Measurements from ENCODE around the gene PCOLCE2. TPM values are rescaled to one million over a fixed set of nuclear protein-coding genes. Genes with fewer than 3 reads are reported as not detected.

PCOLCE2 gene
- total and polyA plus RNA-seq, 2 experiments from 2014 or later, result 5.4 to 6.5 TPM

DNA sequence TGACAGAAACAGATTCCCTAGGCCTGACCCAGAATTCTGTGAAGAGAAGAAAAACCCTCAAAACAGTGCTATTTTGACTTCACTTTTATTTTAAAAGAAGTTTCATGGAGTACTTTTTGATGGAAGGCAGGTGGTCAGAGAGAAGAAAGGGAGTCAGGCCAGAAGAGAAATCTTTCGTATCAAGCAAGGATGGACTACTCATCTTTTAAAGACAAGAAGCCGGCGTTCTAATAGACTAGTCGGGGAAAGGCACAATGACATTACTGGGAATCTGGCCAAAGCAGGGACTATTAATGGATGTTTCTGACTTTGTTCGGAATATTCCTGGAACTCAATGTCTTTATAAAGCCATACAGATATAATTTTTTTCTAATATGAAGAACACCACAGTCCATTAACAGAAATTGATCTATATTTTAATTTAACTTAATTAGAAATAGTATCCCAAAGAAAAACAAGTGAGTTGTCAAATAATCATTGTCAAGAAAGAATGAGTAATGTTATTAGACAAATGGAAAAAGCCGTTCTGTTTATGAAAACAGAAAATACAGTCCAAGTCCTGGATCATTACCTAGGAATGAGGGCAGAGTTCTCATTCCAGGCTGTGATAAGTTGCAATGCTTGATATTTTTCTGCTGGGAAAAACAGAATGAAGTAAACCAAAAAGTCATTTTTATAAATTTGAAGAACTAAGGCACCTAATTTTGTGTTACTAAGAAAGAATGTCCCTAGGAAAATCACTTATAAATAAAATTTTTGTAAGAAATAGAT lies 23.7 kb upstream of the PCOLCE2 start:
- TF ChIP-seq, protein P1, sequence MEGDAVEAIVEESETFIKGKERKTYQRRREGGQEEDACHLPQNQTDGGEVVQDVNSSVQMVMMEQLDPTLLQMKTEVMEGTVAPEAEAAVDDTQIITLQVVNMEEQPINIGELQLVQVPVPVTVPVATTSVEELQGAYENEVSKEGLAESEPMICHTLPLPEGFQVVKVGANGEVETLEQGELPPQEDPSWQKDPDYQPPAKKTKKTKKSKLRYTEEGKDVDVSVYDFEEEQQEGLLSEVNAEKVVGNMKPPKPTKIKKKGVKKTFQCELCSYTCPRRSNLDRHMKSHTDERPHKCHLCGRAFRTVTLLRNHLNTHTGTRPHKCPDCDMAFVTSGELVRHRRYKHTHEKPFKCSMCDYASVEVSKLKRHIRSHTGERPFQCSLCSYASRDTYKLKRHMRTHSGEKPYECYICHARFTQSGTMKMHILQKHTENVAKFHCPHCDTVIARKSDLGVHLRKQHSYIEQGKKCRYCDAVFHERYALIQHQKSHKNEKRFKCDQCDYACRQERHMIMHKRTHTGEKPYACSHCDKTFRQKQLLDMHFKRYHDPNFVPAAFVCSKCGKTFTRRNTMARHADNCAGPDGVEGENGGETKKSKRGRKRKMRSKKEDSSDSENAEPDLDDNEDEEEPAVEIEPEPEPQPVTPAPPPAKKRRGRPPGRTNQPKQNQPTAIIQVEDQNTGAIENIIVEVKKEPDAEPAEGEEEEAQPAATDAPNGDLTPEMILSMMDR (IDR thresholded peaks at IDR 0.05; ENCODE audit: low read depth, low read length), result no peak
- H3K4me1 ChIP-seq (ENCODE audit: low read depth), result no peaks in the 10 kb centered on the region
- H3K36me3 ChIP-seq, result no peaks in the 10 kb centered on the region
- no peak overlapping the region for H3K27ac ChIP-seq
- H3K27me3 ChIP-seq, result peaks cover 3% of the 10 kb centered on the region
- no peak overlapping the region for H3K4me3 ChIP-seq
- no peaks in the 10 kb centered on the region for H3K9me3 ChIP-seq (ENCODE audit: low read depth)
- no peak for DNase-seq (ENCODE audit: low read depth in 1 of 2, low spot score in 1 of 2)

DNA sequence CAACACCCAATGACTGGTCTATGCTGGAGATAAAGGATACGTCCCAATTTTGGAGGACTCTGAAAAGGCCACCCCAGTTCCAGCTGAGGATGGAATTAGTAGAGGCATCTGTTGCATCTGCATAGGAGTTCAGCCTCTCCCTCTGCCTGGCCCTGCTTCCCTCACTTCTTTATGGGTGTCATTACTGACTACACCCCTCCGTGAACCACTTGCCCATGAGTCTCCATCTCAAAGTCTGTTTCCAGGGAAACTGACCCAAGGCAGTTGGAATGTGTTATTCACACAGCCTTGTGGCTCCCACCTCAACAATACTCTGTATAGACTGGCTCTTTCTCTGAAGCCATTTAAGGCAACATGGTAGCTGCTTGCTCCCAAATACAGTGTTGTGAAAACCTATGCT lies 21.4 kb upstream of the PCOLCE2 start:
- peaks cover 3% of the 10 kb centered on the region for H3K27me3 ChIP-seq
- no peak overlapping the region for H3K27ac ChIP-seq
- no peaks in the 10 kb centered on the region for H3K4me1 ChIP-seq (ENCODE audit: low read depth)
- TF ChIP-seq, protein P1 (IDR thresholded peaks at IDR 0.05; ENCODE audit: low read depth, low read length), result no peak
- no peak overlapping the region for H3K4me3 ChIP-seq
- DNase-seq (ENCODE audit: low read depth in 1 of 2, low spot score in 1 of 2), result no peak
- H3K36me3 ChIP-seq, result no peaks in the 10 kb centered on the region
- H3K9me3 ChIP-seq (ENCODE audit: low read depth), result no peaks in the 10 kb centered on the region

DNA sequence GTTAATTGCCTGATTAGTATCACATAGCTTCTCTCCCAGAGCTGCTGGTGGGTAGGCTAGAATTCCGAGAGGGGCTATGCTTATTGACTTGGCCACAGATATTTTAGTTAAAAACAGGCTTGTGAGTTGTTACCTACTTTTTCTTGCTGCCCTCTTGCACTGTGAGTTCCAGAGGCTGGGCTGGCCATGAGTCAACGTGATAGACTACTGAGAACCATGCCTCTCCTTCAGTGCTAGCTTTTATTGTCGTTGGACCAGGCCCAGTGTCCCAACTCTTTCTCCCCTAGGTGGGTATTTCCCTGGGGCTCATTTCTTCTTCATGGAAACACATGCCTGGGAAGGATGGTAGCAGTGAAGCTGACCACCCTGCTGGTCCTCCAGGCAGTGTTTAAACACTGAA lies 20.4 kb upstream of the PCOLCE2 start:
- Histone ChIP-seq H3K4me1 (ENCODE audit: low read depth) (no peaks in the 10 kb centered on the region), H3K27ac (no peak overlapping the region), H3K27me3 (peaks cover 3% of the 10 kb centered on the region), H3K36me3 (no peaks in the 10 kb centered on the region), H3K4me3 (no peak overlapping the region), H3K9me3 (ENCODE audit: low read depth) (no peaks in the 10 kb centered on the region)
- TF ChIP-seq, protein P1 (IDR thresholded peaks at IDR 0.05; ENCODE audit: low read depth, low read length), result no peak
- DNase-seq (ENCODE audit: low read depth in 1 of 2, low spot score in 1 of 2), result no peak

DNA sequence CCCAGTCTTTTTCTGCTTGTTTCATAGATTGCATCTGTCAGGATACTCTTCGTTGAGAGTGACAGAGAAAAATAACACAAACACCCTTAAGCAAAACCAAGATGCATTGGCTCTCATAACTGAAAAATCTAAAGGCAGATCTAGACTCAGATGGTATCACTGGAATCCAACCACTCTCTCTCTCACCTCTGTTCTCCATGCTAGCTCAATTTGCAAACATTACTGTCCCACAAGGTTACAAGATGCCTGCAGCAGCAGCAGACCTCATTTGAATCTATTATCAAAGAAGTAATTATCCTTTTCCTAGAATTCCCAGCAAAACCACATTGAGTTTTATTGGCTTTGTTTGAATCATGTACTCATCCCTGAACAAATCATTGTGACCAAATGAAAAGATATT lies 19.1 kb upstream of the PCOLCE2 start:
- H3K36me3 ChIP-seq, result no peaks in the 10 kb centered on the region
- no peak overlapping the region for H3K27ac ChIP-seq
- no peaks in the 10 kb centered on the region for H3K4me1 ChIP-seq (ENCODE audit: low read depth)
- H3K4me3 ChIP-seq, result no peak overlapping the region
- H3K27me3 ChIP-seq, result peaks cover 3% of the 10 kb centered on the region
- H3K9me3 ChIP-seq (ENCODE audit: low read depth), result no peaks in the 10 kb centered on the region
- no peak for DNase-seq (ENCODE audit: low read depth in 1 of 2, low spot score in 1 of 2)
- TF ChIP-seq, protein P1 (IDR thresholded peaks at IDR 0.05; ENCODE audit: low read depth, low read length), result no peak

DNA sequence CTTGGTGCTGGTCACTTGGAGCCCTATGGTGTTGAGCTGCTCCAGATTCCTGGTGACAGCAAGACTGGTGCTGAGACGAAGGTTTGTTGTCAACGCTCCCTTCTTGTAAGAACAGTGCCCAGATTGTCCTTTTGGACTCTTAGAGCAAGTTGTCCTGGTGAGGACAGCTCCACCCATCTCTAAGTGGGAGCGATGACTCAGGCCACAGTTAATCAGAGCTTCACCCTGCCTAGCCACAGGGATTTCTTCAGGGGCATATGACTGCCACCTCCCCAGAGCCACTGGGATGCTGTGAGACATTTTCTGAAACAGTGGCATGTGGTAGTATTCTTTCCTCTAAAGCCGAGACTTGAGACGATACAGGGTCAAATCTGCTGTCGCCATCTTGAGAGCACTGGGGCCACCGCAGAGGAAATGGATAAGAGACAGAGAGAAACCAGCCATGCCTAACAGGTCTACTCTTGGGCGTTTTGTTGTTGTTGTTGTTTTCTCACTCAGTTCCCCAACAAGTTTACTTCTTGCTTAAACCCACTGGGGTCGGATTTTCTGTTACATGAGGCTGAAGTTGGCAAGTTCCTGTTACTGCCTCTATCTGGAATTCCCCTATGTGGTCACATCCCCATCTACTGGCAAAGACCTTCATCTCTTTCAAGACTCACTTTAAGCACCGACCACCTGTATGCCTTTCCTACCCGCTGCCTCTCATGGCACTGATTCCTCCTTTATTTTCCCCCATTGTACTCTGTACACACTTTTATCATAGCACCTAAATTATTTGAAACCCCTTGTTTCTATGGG lies 16.0 kb upstream of the PCOLCE2 start:
- H3K4me1 ChIP-seq (ENCODE audit: low read depth), result no peaks in the 10 kb centered on the region
- H3K27ac ChIP-seq, result no peak overlapping the region
- TF ChIP-seq, protein P1 (IDR thresholded peaks at IDR 0.05; ENCODE audit: low read depth, low read length), result no peak
- H3K4me3 ChIP-seq, result no peak overlapping the region
- peak; percentile 32 to 35 for DNase-seq (ENCODE audit: low read depth in 1 of 2, low spot score in 1 of 2)
- H3K27me3 ChIP-seq, result no peaks in the 10 kb centered on the region
- no peaks in the 10 kb centered on the region for H3K36me3 ChIP-seq
- no peaks in the 10 kb centered on the region for H3K9me3 ChIP-seq (ENCODE audit: low read depth)
